ENCODE measurements around the gene INO80D.
"Not testable (repeated sequence)": the region's sequence is repeated elsewhere in the genome, so short reads cannot be mapped to it uniquely, and the experiment has no call there.

Gene INO80D

GRCh38 chr2:206054952-206055351 is 31.0 kb downstream of the INO80D start:
- TF ChIP-seq CTCF (conservative IDR thresholded peaks at IDR 0.05; ENCODE audit: control insufficient read depth, insufficient read depth, low read depth, low read length), result no peak
- H3K4me3 ChIP-seq (ENCODE audit: control insufficient read depth, low read depth, low read length), result no peak overlapping the region
- DNase-seq (ENCODE audit: low read depth), result no peak

GRCh38 chr2:206051912-206052311 is 34.1 kb downstream of the INO80D start:
- H3K4me3 ChIP-seq (ENCODE audit: control insufficient read depth, low read depth, low read length), result no peak overlapping the region
- DNase-seq (ENCODE audit: low read depth), result no peak
- TF ChIP-seq CTCF (conservative IDR thresholded peaks at IDR 0.05; ENCODE audit: control insufficient read depth, insufficient read depth, low read depth, low read length), result no peak

- TF ChIP-seq CTCF (conservative IDR thresholded peaks at IDR 0.05; ENCODE audit: control insufficient read depth, insufficient read depth, low read depth, low read length), result no peak
- H3K4me3 ChIP-seq (ENCODE audit: control insufficient read depth, low read depth, low read length), result no peak overlapping the region
- DNase-seq (ENCODE audit: low read depth), result no peak
These were observed 36.6 kb downstream of the INO80D start for GRCh38 chr2:206049392-206049791.

- H3K4me3 ChIP-seq (ENCODE audit: control insufficient read depth, low read depth, low read length), result no peak overlapping the region
- DNase-seq (ENCODE audit: low read depth), result peak; percentile 8
- TF ChIP-seq CTCF (conservative IDR thresholded peaks at IDR 0.05; ENCODE audit: control insufficient read depth, insufficient read depth, low read depth, low read length), result no peak
These were observed 40.7 kb downstream of the INO80D start for GRCh38 chr2:206045251-206045650.

- no peak for TF ChIP-seq CTCF (conservative IDR thresholded peaks at IDR 0.05; ENCODE audit: control insufficient read depth, insufficient read depth, low read depth, low read length)
- no peak overlapping the region for H3K4me3 ChIP-seq (ENCODE audit: control insufficient read depth, low read depth, low read length)
- DNase-seq (ENCODE audit: low read depth), result no peak
These were observed 45.4 kb downstream of the INO80D start for GRCh38 chr2:206040525-206040924.

- not testable (repeated sequence) for H3K4me3 ChIP-seq (ENCODE audit: control insufficient read depth, low read depth, low read length)
These were observed 50.6 kb downstream of the INO80D start for GRCh38 chr2:206035393-206035792.

GRCh38 chr2:206033452-206033851 is 52.5 kb downstream of the INO80D start:
- not testable (repeated sequence) for DNase-seq (ENCODE audit: low read depth)

More at GRCh38 chr2:206035393-206035792, 50.6 kb downstream of the INO80D start:
- DNase-seq (ENCODE audit: low read depth), result not testable (repeated sequence)

GRCh38 chr2:206031950-206032567 is 53.9 kb downstream of the INO80D start:
- no peak overlapping the region for H3K4me3 ChIP-seq (ENCODE audit: control insufficient read depth, low read depth, low read length)
- TF ChIP-seq CTCF (conservative IDR thresholded peaks at IDR 0.05; ENCODE audit: control insufficient read depth, insufficient read depth, low read depth, low read length), result no peak
- DNase-seq (ENCODE audit: low read depth), result no peak

More at GRCh38 chr2:206033452-206033851, 52.5 kb downstream of the INO80D start:
- H3K4me3 ChIP-seq (ENCODE audit: control insufficient read depth, low read depth, low read length), result not testable (repeated sequence)
